Suprapubic skin (tissue), 4 donors: Measurements from ENCODE around the gene UGT1A10. TPM values are rescaled to one million over a fixed set of nuclear protein-coding genes. Genes with fewer than 3 reads are reported as not detected.
"Not testable (repeated sequence)": the region's sequence is repeated elsewhere in the genome, so short reads cannot be mapped to it uniquely, and the experiment has no call there.

ENCODE experiments used
- DNase-seq, 2 donors: peaks; one replicate each; pipeline ENCODE4 v3.0.0-alpha.2; 2019; ENCODE audit warnings: low spot score in 2 of 2
- H3K27ac ChIP-seq: fragments of 200-600 bp; sonication (generic); one replicate; pipeline ENCODE4 v1.5.1; 2019
- H3K27me3 ChIP-seq: fragments of 200-600 bp; sonication (generic); one replicate; pipeline ENCODE4 v1.5.1; 2019
- H3K36me3 ChIP-seq: fragments of 200-600 bp; sonication (generic); one replicate; pipeline ENCODE4 v1.5.1; 2019
- H3K4me1 ChIP-seq: fragments of 200-600 bp; sonication (generic); one replicate; pipeline ENCODE4 v1.5.1; 2019
- H3K4me3 ChIP-seq: fragments of 200-600 bp; sonication (generic); one replicate; pipeline ENCODE4 v1.5.1; 2019; ENCODE audit warnings: mild to moderate bottlenecking
- H3K9me3 ChIP-seq: fragments of 200-600 bp; sonication (generic); one replicate; pipeline ENCODE4 v1.5.1; 2019
- CTCF ChIP-seq, 2 donors: fragments of 200-600 bp in 1 of 2; fragments of 450-650 bp in 1 of 2; sonication (generic) in 1 of 2; IDR thresholded peaks; one replicate each; pipeline ENCODE4 v1.5.1; 2016 to 2019; ENCODE audit warnings: antibody characterized with exemption in 2 of 2, mild to moderate bottlenecking in 1 of 2, moderate library complexity in 1 of 2
- EP300 ChIP-seq: sonication (generic); formaldehyde crosslinking; IDR thresholded peaks from one replicate; pipeline ENCODE4 v1.6.1; 2017; ENCODE audit warnings: antibody characterized with exemption
- POLR2A ChIP-seq, 2 donors: fragments of 450-650 bp; IDR thresholded peaks; one replicate each; pipeline ENCODE4 v1.6.1; 2017; ENCODE audit warnings: antibody characterized with exemption in 2 of 2, mild to moderate bottlenecking in 2 of 2, moderate library complexity in 2 of 2
- POLR2AphosphoS5 ChIP-seq, 3 donors: sonication (generic); formaldehyde crosslinking; IDR thresholded peaks; one replicate each; pipeline ENCODE4 v1.6.1; 2017; ENCODE audit warnings: antibody characterized with exemption in 3 of 3
- WGBS: methylation state at CpG from one replicate; pipeline ENCODE4 v1.1.5; 2018; 5-methylcytosine and 5-hydroxymethylcytosine counted together
- total RNA-seq, 4 donors: library from RNA; depleted of rRNA; stranded (reverse); fragments of >200 nt; gene quantifications; one replicate each; pipeline ENCODE4 v1.1.0, GENCODE V29; 2016

Gene UGT1A10
- total RNA-seq, 4 donors from 2014 or later, result not detected

- no peaks in the 10 kb centered on the region for H3K9me3 ChIP-seq
- no peak for TF ChIP-seq POLR2A (IDR thresholded peaks at IDR 0.05)
- no peak for TF ChIP-seq CTCF (IDR thresholded peaks at IDR 0.05)
- TF ChIP-seq POLR2AphosphoS5 (IDR thresholded peaks at IDR 0.05), result no peak
- no peaks in the 10 kb centered on the region for H3K36me3 ChIP-seq
- no peak for DNase-seq
- no peaks in the 10 kb centered on the region for H3K4me1 ChIP-seq
- H3K27me3 ChIP-seq, result no peaks in the 10 kb centered on the region
- no peak overlapping the region for H3K27ac ChIP-seq
- WGBS, result 58% methylated on average over 2 of the region's 2 CpGs
- no peak overlapping the region for H3K4me3 ChIP-seq
Measured at GRCh38 chr2:233600386-233600785, 35.9 kb upstream of the UGT1A10 start.

DNA sequence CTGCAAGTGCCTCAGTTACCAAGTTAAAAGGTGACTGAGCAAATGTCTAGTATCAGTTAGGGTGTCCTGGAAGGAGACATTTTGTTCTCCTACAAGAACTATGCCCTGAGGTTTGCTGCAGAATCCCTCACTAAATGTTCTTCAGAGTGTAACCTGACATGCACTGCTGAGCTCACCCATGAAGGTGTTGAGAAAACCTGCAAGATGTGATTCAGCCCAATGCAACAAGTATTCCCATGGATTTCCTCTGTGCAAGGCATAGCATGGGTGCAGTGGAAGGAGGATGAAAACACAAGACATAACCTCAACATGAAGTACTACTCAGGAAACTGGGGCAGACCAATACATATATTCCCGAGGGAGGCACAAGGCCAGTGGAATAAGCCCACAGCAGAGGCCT is 34.2 kb upstream of the UGT1A10 start:
- Histone ChIP-seq H3K4me1 (no peaks in the 10 kb centered on the region), H3K4me3 (no peak overlapping the region), H3K36me3 (no peaks in the 10 kb centered on the region), H3K9me3 (no peaks in the 10 kb centered on the region), H3K27ac (no peak overlapping the region), H3K27me3 (no peaks in the 10 kb centered on the region)
- WGBS, result 82% methylated on average over 1 of the region's 1 CpG
- no peak for TF ChIP-seq CTCF (IDR thresholded peaks at IDR 0.05)
- no peak for TF ChIP-seq EP300
- no peak for TF ChIP-seq POLR2A (IDR thresholded peaks at IDR 0.05)
- no peak for TF ChIP-seq POLR2AphosphoS5 (IDR thresholded peaks at IDR 0.05)
- no peak for DNase-seq

DNA sequence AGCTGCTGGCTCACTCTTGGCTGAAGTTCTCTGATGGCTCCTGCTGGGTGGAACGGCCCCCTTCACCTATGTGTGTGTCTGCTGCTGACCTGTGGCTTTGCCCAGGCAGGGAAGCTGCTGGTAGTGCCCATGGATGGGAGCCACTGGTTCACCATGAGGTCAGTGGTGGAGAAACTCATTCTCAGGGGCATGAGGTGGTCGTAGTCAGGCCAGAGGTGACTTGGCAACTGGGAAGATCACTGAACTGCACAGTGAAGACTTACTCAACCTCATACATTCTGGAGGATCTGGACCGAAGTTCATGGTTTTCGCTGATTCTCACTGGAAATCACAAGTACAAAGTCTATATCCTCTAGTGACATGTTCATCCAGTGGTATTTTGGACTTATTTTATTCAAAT is 32.7 kb upstream of the UGT1A10 start:
- H3K9me3 ChIP-seq, result no peaks in the 10 kb centered on the region
- TF ChIP-seq POLR2A (IDR thresholded peaks at IDR 0.05) (no peak), EP300 (no peak), CTCF (IDR thresholded peaks at IDR 0.05) (no peak), POLR2AphosphoS5 (IDR thresholded peaks at IDR 0.05) (no peak)
- WGBS, result 94% methylated on average over 4 of the region's 4 CpGs
- DNase-seq, result no peak
- no peaks in the 10 kb centered on the region for H3K27me3 ChIP-seq
- no peak overlapping the region for H3K4me3 ChIP-seq
- H3K27ac ChIP-seq, result no peak overlapping the region
- H3K36me3 ChIP-seq, result no peaks in the 10 kb centered on the region
- H3K4me1 ChIP-seq, result no peaks in the 10 kb centered on the region

DNA sequence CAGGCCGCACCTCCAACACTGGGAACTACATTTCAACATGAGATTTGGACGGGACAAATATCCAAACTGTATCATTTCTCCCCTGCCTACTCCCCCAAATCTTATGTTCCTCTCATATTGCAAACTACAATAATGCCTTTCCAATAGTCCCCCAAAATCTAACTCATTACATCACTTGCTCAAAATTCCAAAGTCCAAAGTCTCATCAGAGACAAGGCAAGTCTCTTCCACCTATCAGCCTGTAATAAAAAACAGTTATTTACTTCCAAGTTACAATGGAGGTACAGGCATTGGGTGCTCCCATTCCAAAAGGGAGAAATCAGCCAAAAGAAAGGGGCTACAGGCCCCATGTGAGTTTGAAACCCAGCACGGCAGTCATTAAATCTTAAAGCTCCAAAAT is 31.4 kb upstream of the UGT1A10 start:
- Histone ChIP-seq H3K27me3 (no peaks in the 10 kb centered on the region), H3K9me3 (no peaks in the 10 kb centered on the region), H3K36me3 (no peaks in the 10 kb centered on the region), H3K4me1 (no peaks in the 10 kb centered on the region), H3K27ac (no peak overlapping the region), H3K4me3 (no peak overlapping the region)
- 89% methylated on average over 3 of the region's 3 CpGs for WGBS
- no peak for DNase-seq
- TF ChIP-seq EP300 (no peak), CTCF (IDR thresholded peaks at IDR 0.05) (no peak), POLR2A (IDR thresholded peaks at IDR 0.05) (no peak), POLR2AphosphoS5 (IDR thresholded peaks at IDR 0.05) (no peak)

DNA sequence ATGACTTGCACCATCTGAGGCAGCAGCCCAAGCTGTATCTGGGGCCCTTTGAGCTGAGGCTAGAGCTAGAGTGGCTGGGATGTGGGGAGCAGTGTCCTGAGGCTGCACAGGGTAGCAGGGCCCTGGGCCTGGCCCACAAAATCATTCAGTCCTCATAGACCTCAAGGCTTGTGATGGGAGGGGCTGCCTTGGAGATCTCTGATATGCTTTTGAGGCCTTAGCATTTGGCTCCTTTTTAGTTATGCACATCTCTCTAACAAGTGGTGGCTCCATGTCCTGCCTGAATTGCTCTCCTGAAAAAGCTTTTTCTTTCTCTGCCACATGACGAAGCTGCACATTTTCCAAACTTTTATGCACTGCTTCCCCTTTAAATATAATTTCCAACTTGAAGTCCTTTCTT is 30.6 kb upstream of the UGT1A10 start:
- Histone ChIP-seq H3K27ac (no peak overlapping the region), H3K4me1 (no peaks in the 10 kb centered on the region), H3K4me3 (no peak overlapping the region), H3K36me3 (no peaks in the 10 kb centered on the region), H3K9me3 (no peaks in the 10 kb centered on the region), H3K27me3 (no peaks in the 10 kb centered on the region)
- WGBS, result 87% methylated on average over 1 of the region's 1 CpG
- no peak for DNase-seq
- no peak for TF ChIP-seq POLR2A (IDR thresholded peaks at IDR 0.05)

DNA sequence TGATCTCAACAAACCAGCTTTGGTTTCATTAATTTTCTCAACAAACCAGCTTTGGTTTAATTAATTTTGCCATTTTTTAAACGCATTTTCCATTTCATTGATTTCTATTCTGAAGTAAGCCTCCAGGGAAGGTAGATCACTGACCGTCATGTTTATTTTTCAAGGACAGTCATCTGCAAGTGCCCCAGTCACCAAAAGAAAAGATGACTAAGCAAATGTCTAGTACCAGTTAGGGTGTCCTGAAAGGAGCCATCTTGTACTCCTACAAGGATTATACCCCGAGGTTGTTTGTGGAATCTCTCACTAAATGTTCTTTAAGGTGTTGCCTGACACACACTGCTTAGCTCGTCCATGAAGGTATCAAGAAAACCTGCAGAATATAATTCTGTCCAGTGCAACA is 25.0 kb upstream of the UGT1A10 start:
- Histone ChIP-seq H3K4me1 (no peaks in the 10 kb centered on the region), H3K9me3 (peaks cover 4% of the 10 kb centered on the region), H3K27me3 (no peaks in the 10 kb centered on the region), H3K36me3 (no peaks in the 10 kb centered on the region), H3K27ac (no peak overlapping the region), H3K4me3 (no peak overlapping the region)
- WGBS, result 81% methylated on average over 4 of the region's 4 CpGs
- TF ChIP-seq EP300, result no peak
- no peak for DNase-seq

GRCh38 chr2:233617476-233617875 is 18.8 kb upstream of the UGT1A10 start, which contains the start of gene UGT1A8:
TSS of gene UGT1A8 (plus strand) at chr2:233617633. CDS start at chr2:233617708, 75 bp downstream.
- H3K9me3 ChIP-seq, H3K27me3 ChIP-seq, H3K36me3 ChIP-seq, H3K4me1 ChIP-seq, H3K27ac ChIP-seq, DNase-seq, H3K4me3 ChIP-seq: not testable (repeated sequence)
- 57% methylated on average over 5 of the region's 5 CpGs for WGBS
